H1 (cell line): ENCODE measurements around the gene EHBP1. TPM values are rescaled to one million over a fixed set of nuclear protein-coding genes. Genes with fewer than 3 reads are reported as not detected.

Experiments
- CTCF ChIA-PET: fragments of 300-600 bp; sonication (Branson Sonifier 250); formaldehyde crosslinking; loops from one replicate; lab custom pipeline; 2021; ENCODE audit not compliant: partially characterized antibody; lab: Charles Lee
- POLR2A ChIA-PET: fragments of 300-600 bp; sonication (Branson Sonifier 250); formaldehyde crosslinking; loops from one replicate; lab custom pipeline; 2021; ENCODE audit warnings: inconsistent platforms; ENCODE audit not compliant: partially characterized antibody; lab: Charles Lee
- DNase-seq, 2 experiments: peaks; one replicate each; pipeline versions ENCODE4 v3.0.0 to v3.0.0-alpha.2; 2010 to 2022; ENCODE audit warnings: low spot score in 2 of 2, low read depth in 1 of 2, mixed read lengths in 1 of 2
- FAIRE-seq: peaks from 2 replicates; lab custom pipeline; 2011; peaks lifted over from hg19 to GRCh38; lab: Jason Lieb, UNC
- H2AFZ ChIP-seq: 2 replicates; pipeline ENCODE4 v1.8.1; 2012; ENCODE audit warnings: low read length, inconsistent platforms
- H2AK5ac ChIP-seq: 2 replicates; pipeline ENCODE4 v1.6.1; 2013; ENCODE audit warnings: low read depth, low read length
- H2BK120ac ChIP-seq: replicated peaks from 2 replicates; pipeline ENCODE3; 2013; ENCODE audit warnings: low read depth, low read length, inconsistent platforms
- H2BK12ac ChIP-seq: 2 replicates; pipeline ENCODE4 v1.6.1; 2013; ENCODE audit warnings: low read depth, low read length
- H2BK15ac ChIP-seq: 2 replicates; pipeline ENCODE4 v1.6.1; 2013; ENCODE audit warnings: low read length
- H2BK20ac ChIP-seq: 2 replicates; pipeline ENCODE4 v1.6.1; 2013; ENCODE audit warnings: low read length
- H2BK5ac ChIP-seq: 2 replicates; pipeline ENCODE4 v1.6.1; 2013; ENCODE audit warnings: low read depth, low read length
- H3K14ac ChIP-seq: 2 replicates; pipeline ENCODE4 v1.6.1; 2013; ENCODE audit warnings: inconsistent platforms; ENCODE audit not compliant: insufficient read length
- H3K18ac ChIP-seq: 2 replicates; pipeline ENCODE4 v1.6.1; 2013; ENCODE audit warnings: low read length; ENCODE audit errors: extremely low read depth
- H3K23ac ChIP-seq: 2 replicates; pipeline ENCODE4 v1.6.1; 2013; ENCODE audit warnings: inconsistent platforms; ENCODE audit not compliant: insufficient read length
- H3K23me2 ChIP-seq: 2 replicates; pipeline ENCODE4 v1.6.1; 2013; ENCODE audit warnings: low read depth, low read length
- H3K27ac ChIP-seq: 2 replicates; pipeline ENCODE4 v1.6.1; 2011; ENCODE audit warnings: low read depth, low read length, inconsistent platforms
- H3K27me3 ChIP-seq, 4 experiments: replicated peaks in 1 of 4; 1 replicate in 1 of 4; 2 replicates in 3 of 4; pipeline versions ENCODE4 v1.6.1 to v1.8.1; 2011 to 2013; ENCODE audit warnings: low read length in 3 of 4, mild to moderate bottlenecking in 3 of 4, inconsistent platforms in 2 of 4, mixed read lengths in 2 of 4, moderate library complexity in 1 of 4; ENCODE audit not compliant: control insufficient read depth in 3 of 4, insufficient read depth in 3 of 4; ENCODE audit errors: extremely low read depth in 1 of 4
- H3K36me3 ChIP-seq, 4 experiments: 2 replicates each; pipeline versions ENCODE4 v1.6.1 to v1.8.1; 2011 to 2013; ENCODE audit warnings: mild to moderate bottlenecking in 4 of 4, low read length in 3 of 4, moderate library complexity in 2 of 4, control low read depth in 1 of 4, inconsistent platforms in 1 of 4; ENCODE audit not compliant: insufficient read depth in 4 of 4, control insufficient read depth in 2 of 4
- H3K4ac ChIP-seq: replicated peaks from 2 replicates; pipeline ENCODE3; 2013; ENCODE audit warnings: low read length, low read depth, mixed read lengths, inconsistent platforms; ENCODE audit not compliant: insufficient read length
- H3K4me1 ChIP-seq, 4 experiments: replicated peaks in 1 of 4; 1 replicate in 1 of 4; 2 replicates in 3 of 4; pipeline versions ENCODE4 v1.6.1 to v1.8.1; 2011 to 2013; ENCODE audit warnings: low read length in 3 of 4, inconsistent platforms in 2 of 4, mixed read lengths in 1 of 4; ENCODE audit not compliant: insufficient read depth in 4 of 4, control insufficient read depth in 3 of 4
- H3K4me2 ChIP-seq, 2 experiments: 2 replicates each; pipeline versions ENCODE4 v1.6.1 to v1.8.1; 2011 to 2013; ENCODE audit warnings: low read depth in 2 of 2, low read length in 2 of 2, control low read depth in 1 of 2, inconsistent platforms in 1 of 2, mild to moderate bottlenecking in 1 of 2; ENCODE audit not compliant: insufficient read depth in 1 of 2
- H3K4me3 ChIP-seq, 4 experiments: fragments of 200-600, 300-600 bp in 1 of 4; sonication (generic), shearing (Covaris generic), sonication (Bioruptor Twin) in 1 of 4; 2 replicates each; pipeline versions ENCODE4 v1.5.1 to v1.8.1; 2011 to 2016; ENCODE audit warnings: low read length in 4 of 4, low read depth in 3 of 4, control low read depth in 2 of 4, inconsistent platforms in 2 of 4, mild to moderate bottlenecking in 2 of 4, mixed read lengths in 1 of 4, moderate library complexity in 1 of 4; ENCODE audit not compliant: insufficient read depth in 2 of 4; ENCODE audit errors: extremely low read depth in 1 of 4
- H3K56ac ChIP-seq: replicated peaks from 2 replicates; pipeline ENCODE3; 2013; ENCODE audit warnings: low read depth, mild to moderate bottlenecking, mixed read lengths, low read length, inconsistent platforms; ENCODE audit not compliant: insufficient read length
- H3K79me1 ChIP-seq: 2 replicates; pipeline ENCODE4 v1.6.1; 2013; ENCODE audit warnings: low read depth, low read length, control low read depth
- H3K79me2 ChIP-seq, 2 experiments: 2 replicates each; pipeline versions ENCODE4 v1.6.1 to v1.8.1; 2012 to 2013; ENCODE audit warnings: low read length in 2 of 2, mild to moderate bottlenecking in 2 of 2, inconsistent platforms in 1 of 2; ENCODE audit not compliant: insufficient read depth in 2 of 2, control insufficient read depth in 1 of 2
- H3K9ac ChIP-seq, 4 experiments: replicated peaks in 1 of 4; 1 replicate in 1 of 4; 2 replicates in 3 of 4; pipeline versions ENCODE4 v1.6.1 to v1.8.1; 2011 to 2013; ENCODE audit warnings: low read depth in 3 of 4, low read length in 3 of 4, control low read depth in 2 of 4, mild to moderate bottlenecking in 2 of 4, moderate library complexity in 2 of 4, inconsistent platforms in 1 of 4; ENCODE audit errors: extremely low read depth in 1 of 4
- H3K9me3 ChIP-seq, 2 experiments: 2 replicates each; pipeline versions ENCODE4 v1.6.1 to v1.8.1; 2012 to 2013; ENCODE audit warnings: mild to moderate bottlenecking in 2 of 2, moderate library complexity in 2 of 2, control low read depth in 1 of 2, inconsistent platforms in 1 of 2, low read depth in 1 of 2, low read length in 1 of 2, mixed read lengths in 1 of 2; ENCODE audit not compliant: insufficient read depth in 2 of 2
- H4K20me1 ChIP-seq, 2 experiments: replicated peaks in 1 of 2; 2 replicates each; pipeline versions ENCODE3 to v1.8.1; 2011 to 2013; ENCODE audit warnings: inconsistent platforms in 2 of 2, low read length in 2 of 2, mild to moderate bottlenecking in 1 of 2; ENCODE audit not compliant: insufficient read depth in 2 of 2, control insufficient read depth in 1 of 2
- H4K5ac ChIP-seq: 2 replicates; pipeline ENCODE4 v1.6.1; 2013; ENCODE audit warnings: low read length, low read depth, mixed read lengths, inconsistent platforms; ENCODE audit not compliant: insufficient read length
- H4K8ac ChIP-seq: 2 replicates; pipeline ENCODE4 v1.8.0; 2013; ENCODE audit warnings: mild to moderate bottlenecking, moderate library complexity, low read length, inconsistent platforms; ENCODE audit not compliant: insufficient read depth; ENCODE audit errors: extremely low read depth
- H4K91ac ChIP-seq: replicated peaks from 2 replicates; pipeline ENCODE3; 2013; ENCODE audit warnings: low read length, mixed read lengths, inconsistent platforms; ENCODE audit not compliant: insufficient read length
- BRCA1 ChIP-seq: IDR thresholded peaks from 2 replicates; pipeline ENCODE4 v1.6.1; 2012; ENCODE audit warnings: low read depth, low read length, improper control_type of control experiment
- POLR2A ChIP-seq, 2 experiments: IDR thresholded peaks; 1 replicate in 1 of 2; 2 replicates in 1 of 2; pipeline ENCODE4 v1.6.1; 2011; ENCODE audit warnings: low read depth in 2 of 2, low read length in 2 of 2, mild to moderate bottlenecking in 2 of 2; ENCODE audit errors: control extremely low read depth in 1 of 2
- RAD21 ChIP-seq, 2 experiments: IDR thresholded peaks in 1 of 2; conservative IDR thresholded peaks in 1 of 2; 2 replicates each; pipeline ENCODE4 v1.6.1; 2011; ENCODE audit warnings: low read depth in 2 of 2, low read length in 2 of 2, improper control_type of control experiment in 1 of 2, inconsistent platforms in 1 of 2, mild to moderate bottlenecking in 1 of 2, moderate library complexity in 1 of 2
- SP4 ChIP-seq: IDR thresholded peaks from 2 replicates; pipeline ENCODE4 v1.6.1; 2012; ENCODE audit warnings: low read length, inconsistent platforms
- ZNF274 ChIP-seq: IDR thresholded peaks from 2 replicates; pipeline ENCODE4 v1.7.0; 2012; ENCODE audit warnings: low read length, borderline replicate concordance; ENCODE audit errors: extremely low read depth
- WGBS, 2 experiments: shearing (Covaris generic) in 1 of 2; methylation state at CpG; one replicate each; pipeline versions ENCODE4 v1.1.6 to v1.1.7; 2013 to 2015; ENCODE audit warnings: low lambda C conversion rate in 2 of 2, mixed read lengths in 2 of 2, inconsistent platforms in 1 of 2, low coverage in 1 of 2, missing lambda C conversion rate in 1 of 2; ENCODE audit not compliant: insufficient replicate concordance in 2 of 2, insufficient coverage in 1 of 2, insufficient read length in 1 of 2; ENCODE audit errors: extremely low coverage in 1 of 2, missing lambda C conversion rate in 1 of 2; 5-methylcytosine and 5-hydroxymethylcytosine counted together
- polyA plus RNA-seq, 7 experiments: library from polyadenylated mRNA; depleted of rRNA in 3 of 7; stranded (reverse) in 5 of 7; unstranded in 2 of 7; fragments of >200 nt in 5 of 7; fragments of 200-250 nt in 2 of 7; gene quantifications; 1 replicate in 5 of 7; 2 replicates in 1 of 7; 4 replicates in 1 of 7; pipeline versions ENCODE4 v1.2.1 to v1.2.3, GENCODE V29; 2011 to 2013; ENCODE audit warnings: missing spikeins in 2 of 7, mixed read lengths in 2 of 7
- total RNA-seq: library from RNA; stranded (reverse); fragmentation: NEBNext Ultra II Directional; extraction: Animal tissue kit (Norgen Biotek cat#: 25700); gene quantifications from 2 replicates; pipeline ENCODE4 v1.2.1, GENCODE V29; 2021
- TF ChIP-seq, protein P1 (sequence below), 3 experiments: IDR thresholded peaks; 1 replicate in 2 of 3; 2 replicates in 1 of 3; pipeline versions ENCODE4 v1.5.1 to v1.6.1; 2011; ENCODE audit warnings: low read length in 3 of 3, mild to moderate bottlenecking in 3 of 3, inconsistent platforms in 2 of 3, low read depth in 1 of 3, moderate library complexity in 1 of 3; ENCODE audit not compliant: insufficient read depth in 1 of 3; ENCODE audit errors: control extremely low read depth in 1 of 3

Gene EHBP1
- total and polyA plus RNA-seq, 2 of the 8 experiments (the other 6 are each of a cell fraction or from before 2014, with no cell fraction given): 12.0 to 64.1 TPM

DNA sequence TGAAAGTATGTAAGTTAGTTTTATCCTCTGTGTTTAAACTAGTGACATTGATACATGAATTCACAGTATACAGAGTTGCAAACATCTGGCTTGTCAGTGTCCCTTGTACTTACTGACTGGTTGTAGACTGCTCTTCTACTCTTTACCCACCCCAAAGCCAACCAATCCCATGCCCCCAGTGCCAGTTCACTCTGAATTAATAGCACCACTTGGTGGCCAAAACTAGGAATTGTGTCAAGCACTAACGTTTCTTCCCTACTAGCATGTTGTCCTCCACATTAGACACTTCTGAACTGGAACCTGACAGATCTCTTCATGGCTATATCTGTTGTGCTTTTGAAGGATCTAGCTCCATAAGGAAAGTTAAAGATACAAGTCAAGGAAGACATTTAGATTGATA is 317.9 kb downstream of the EHBP1 start:
- H3K27me3 ChIP-seq: no peaks in the 10 kb centered on the region
- no peak overlapping the region for H2AFZ ChIP-seq
- H3K27ac ChIP-seq: no peak overlapping the region
- H3K18ac ChIP-seq: no peak overlapping the region
- no peak overlapping the region for H3K14ac ChIP-seq
- ChIA-PET POLR2A (no interaction called here), CTCF (interaction anchor here (0.6 to 2.1 kb wide), 14 partner anchors 12 to 586 kb away, joined by 3 to 6 read pairs (median 3); no protein-coding TSS in a partner anchor)
- TF ChIP-seq SP4 (no peak), ZNF274 (no peak), BRCA1 (no peak), RAD21 (IDR thresholded peaks at IDR 0.05 in 1 of 2, conservative IDR thresholded peaks at IDR 0.05 in 1 of 2; ENCODE audit: low read depth in 2 of 2, low read length in 2 of 2) (peak; percentile 87 to 92), POLR2A (IDR thresholded peaks at IDR 0.05; ENCODE audit: control extremely low read depth in 1 of 2, low read depth in 2 of 2, low read length in 2 of 2) (no peak)
- TF ChIP-seq, protein P1, sequence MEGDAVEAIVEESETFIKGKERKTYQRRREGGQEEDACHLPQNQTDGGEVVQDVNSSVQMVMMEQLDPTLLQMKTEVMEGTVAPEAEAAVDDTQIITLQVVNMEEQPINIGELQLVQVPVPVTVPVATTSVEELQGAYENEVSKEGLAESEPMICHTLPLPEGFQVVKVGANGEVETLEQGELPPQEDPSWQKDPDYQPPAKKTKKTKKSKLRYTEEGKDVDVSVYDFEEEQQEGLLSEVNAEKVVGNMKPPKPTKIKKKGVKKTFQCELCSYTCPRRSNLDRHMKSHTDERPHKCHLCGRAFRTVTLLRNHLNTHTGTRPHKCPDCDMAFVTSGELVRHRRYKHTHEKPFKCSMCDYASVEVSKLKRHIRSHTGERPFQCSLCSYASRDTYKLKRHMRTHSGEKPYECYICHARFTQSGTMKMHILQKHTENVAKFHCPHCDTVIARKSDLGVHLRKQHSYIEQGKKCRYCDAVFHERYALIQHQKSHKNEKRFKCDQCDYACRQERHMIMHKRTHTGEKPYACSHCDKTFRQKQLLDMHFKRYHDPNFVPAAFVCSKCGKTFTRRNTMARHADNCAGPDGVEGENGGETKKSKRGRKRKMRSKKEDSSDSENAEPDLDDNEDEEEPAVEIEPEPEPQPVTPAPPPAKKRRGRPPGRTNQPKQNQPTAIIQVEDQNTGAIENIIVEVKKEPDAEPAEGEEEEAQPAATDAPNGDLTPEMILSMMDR (IDR thresholded peaks at IDR 0.05; ENCODE audit: control extremely low read depth in 1 of 3, insufficient read depth in 1 of 3, low read depth in 1 of 3, low read length in 3 of 3): peak in 2 of 3 experiments; percentile 59 to 73; a peak in 3 of 4 replicates
- no peak overlapping the region for H3K4ac ChIP-seq
- H4K91ac ChIP-seq: no peak overlapping the region
- H3K79me2 ChIP-seq: no peaks in the 10 kb centered on the region
- H3K4me2 ChIP-seq: no peak overlapping the region
- H4K20me1 ChIP-seq: no peaks in the 10 kb centered on the region
- no peak overlapping the region for H2BK120ac ChIP-seq
- no peak overlapping the region for H3K23ac ChIP-seq
- no peak overlapping the region for H2BK15ac ChIP-seq
- H3K79me1 ChIP-seq: no peaks in the 10 kb centered on the region
- FAIRE-seq (peak; percentile 92), DNase-seq (peak in 1 of 2 experiments; percentile 9)
- no peak overlapping the region for H3K56ac ChIP-seq
- H3K9ac ChIP-seq: no peak overlapping the region
- H3K4me3 ChIP-seq: no peak overlapping the region
- no peaks in the 10 kb centered on the region; the same call in 1 of the 2 replicates for H3K23me2 ChIP-seq
- H4K8ac ChIP-seq: no peak overlapping the region
- H3K36me3 ChIP-seq: no peaks in the 10 kb centered on the region
- no peak overlapping the region for H4K5ac ChIP-seq
- H3K9me3 ChIP-seq: no peaks in the 10 kb centered on the region; a peak in 1 of 4 replicates
- H2AK5ac ChIP-seq: no peak overlapping the region
- no peak overlapping the region for H2BK20ac ChIP-seq
- WGBS, 2 experiments: 47% methylated on average over 1 of the region's 1 CpG; no CpG with 5 or more reads in 1 of the 2 experiments
- no peak overlapping the region for H2BK12ac ChIP-seq
- H3K4me1 ChIP-seq: no peaks in the 10 kb centered on the region
- H2BK5ac ChIP-seq: no peak overlapping the region
